Keratinocyte (primary cell): ENCODE results near the gene LAT.

Experiments
- CTCF ChIP-seq, 3 experiments: IDR thresholded peaks in 1 of 3; conservative IDR thresholded peaks in 1 of 3; optimal IDR thresholded peaks in 1 of 3; 2 replicates in 2 of 3; 3 replicates in 1 of 3; pipeline versions ENCODE3 to v1.5.1; 2011; ENCODE audit warnings: low read length in 3 of 3, mild to moderate bottlenecking in 3 of 3, moderate library complexity in 2 of 3, control low read depth in 1 of 3, inconsistent platforms in 1 of 3; ENCODE audit not compliant: insufficient read depth in 2 of 3; ENCODE audit errors: extremely low read depth in 1 of 3
- EZH2 ChIP-seq: IDR thresholded peaks from one replicate; pipeline ENCODE4 v1.6.1; 2012; ENCODE audit warnings: inconsistent platforms, mild to moderate bottlenecking, low read length, moderate library complexity

GRCh38 chr16:28935924-28936783, 48.7 kb upstream of the LAT start:
- no peak for TF ChIP-seq CTCF (optimal IDR thresholded peaks at IDR 0.05 in 1 of 3, IDR thresholded peaks at IDR 0.05 in 1 of 3, conservative IDR thresholded peaks at IDR 0.05 in 1 of 3; ENCODE audit: extremely low read depth in 1 of 3, insufficient read depth in 2 of 3, low read length in 3 of 3)
- no peak for TF ChIP-seq EZH2
